Liver (tissue), 9 donors: Measurements from ENCODE around the gene SERINC1. TPM values are rescaled to one million over a fixed set of nuclear protein-coding genes. Genes with fewer than 3 reads are reported as not detected.

ENCODE experiments used
- DNase-seq: peaks from one replicate; pipeline ENCODE4 v3.0.0-alpha.2; 2017; ENCODE audit warnings: low spot score
- H3K27ac ChIP-seq, 2 donors: one replicate each; pipeline ENCODE4 v1.7.0; 2013; ENCODE audit warnings: inconsistent platforms in 2 of 2, low read length in 2 of 2, control low read depth in 1 of 2, low read depth in 1 of 2, mild to moderate bottlenecking in 1 of 2
- H3K27me3 ChIP-seq, 4 donors: one replicate each; pipeline versions ENCODE4 v1.6.1 to v1.7.0; 2013; ENCODE audit warnings: low read length in 3 of 4, inconsistent platforms in 1 of 4, mild to moderate bottlenecking in 1 of 4, moderate library complexity in 1 of 4; ENCODE audit not compliant: control insufficient read depth in 4 of 4, insufficient read depth in 4 of 4
- H3K36me3 ChIP-seq, 4 donors: one replicate each; pipeline versions ENCODE4 v1.6.1 to v1.7.0; 2013; ENCODE audit warnings: low read length in 3 of 4, mild to moderate bottlenecking in 3 of 4, low read depth in 1 of 4, moderate library complexity in 1 of 4; ENCODE audit not compliant: control insufficient read depth in 4 of 4, insufficient read depth in 3 of 4
- H3K4me1 ChIP-seq, 4 donors: one replicate each; pipeline versions ENCODE4 v1.6.1 to v1.7.0; 2013; ENCODE audit warnings: low read length in 3 of 4, mild to moderate bottlenecking in 3 of 4, moderate library complexity in 1 of 4; ENCODE audit not compliant: control insufficient read depth in 4 of 4, insufficient read depth in 4 of 4
- H3K4me3 ChIP-seq, 3 donors: one replicate each; pipeline versions ENCODE4 v1.6.1 to v1.7.0; 2013; ENCODE audit warnings: low read length in 3 of 3, control low read depth in 1 of 3, low read depth in 1 of 3, mild to moderate bottlenecking in 1 of 3
- H3K9ac ChIP-seq, 2 donors: one replicate each; pipeline ENCODE4 v1.7.0; 2013; ENCODE audit warnings: low read length in 2 of 2, mild to moderate bottlenecking in 2 of 2, moderate library complexity in 2 of 2, control low read depth in 1 of 2, low read depth in 1 of 2
- H3K9me3 ChIP-seq, 4 donors: one replicate each; pipeline versions ENCODE4 v1.6.1 to v1.7.0; 2013; ENCODE audit warnings: low read length in 3 of 4; ENCODE audit not compliant: control insufficient read depth in 4 of 4
- ATF3 ChIP-seq: IDR thresholded peaks from 2 replicates; pipeline ENCODE4 v1.6.1; 2016; ENCODE audit warnings: antibody characterized with exemption
- EGR1 ChIP-seq, 2 donors: IDR thresholded peaks; 2 replicates each; pipeline ENCODE4 v1.6.1; 2016 to 2018; ENCODE audit warnings: antibody characterized with exemption in 2 of 2, low read depth in 2 of 2
- FOXA1 ChIP-seq: IDR thresholded peaks from 2 replicates; pipeline ENCODE4 v1.6.1; 2016; ENCODE audit warnings: antibody characterized with exemption
- FOXA2 ChIP-seq: IDR thresholded peaks from 2 replicates; pipeline ENCODE4 v1.6.1; 2016; ENCODE audit warnings: antibody characterized with exemption
- GABPA ChIP-seq, 2 donors: IDR thresholded peaks in 1 of 2; conservative IDR thresholded peaks in 1 of 2; 2 replicates each; pipeline ENCODE4 v1.6.1; 2016; ENCODE audit warnings: antibody characterized with exemption in 2 of 2, mild to moderate bottlenecking in 1 of 2, moderate library complexity in 1 of 2
- HNF4A ChIP-seq, 2 donors: conservative IDR thresholded peaks; 2 replicates each; pipeline ENCODE4 v1.6.1; 2016; ENCODE audit warnings: antibody characterized with exemption in 2 of 2, mild to moderate bottlenecking in 2 of 2
- HNF4G ChIP-seq: IDR thresholded peaks from 2 replicates; pipeline ENCODE4 v1.6.1; 2016; ENCODE audit warnings: antibody characterized with exemption
- JUND ChIP-seq, 2 donors: IDR thresholded peaks; 2 replicates each; pipeline ENCODE4 v1.6.1; 2016; ENCODE audit warnings: antibody characterized with exemption in 2 of 2
- RAD21 ChIP-seq, 2 donors: IDR thresholded peaks; 2 replicates each; pipeline ENCODE4 v1.6.1; 2016; ENCODE audit warnings: antibody characterized with exemption in 2 of 2, mild to moderate bottlenecking in 2 of 2
- REST ChIP-seq: IDR thresholded peaks from 2 replicates; pipeline ENCODE4 v1.6.1; 2016; ENCODE audit warnings: antibody characterized with exemption, mild to moderate bottlenecking
- RXRA ChIP-seq, 2 donors: IDR thresholded peaks; 2 replicates each; pipeline ENCODE4 v1.6.1; 2017 to 2018; ENCODE audit warnings: antibody characterized with exemption in 2 of 2, mild to moderate bottlenecking in 1 of 2
- SP1 ChIP-seq: IDR thresholded peaks from 2 replicates; pipeline ENCODE4 v1.6.1; 2018; ENCODE audit warnings: antibody characterized with exemption, mild to moderate bottlenecking
- TAF1 ChIP-seq: conservative IDR thresholded peaks from 2 replicates; pipeline ENCODE4 v1.6.1; 2016; ENCODE audit warnings: antibody characterized with exemption, mild to moderate bottlenecking
- ZBTB33 ChIP-seq: IDR thresholded peaks from 2 replicates; pipeline ENCODE4 v1.6.1; 2016; ENCODE audit warnings: antibody characterized with exemption
- WGBS: extraction: QIAGEN DNeasy Blood & Tissue Kit; methylation state at CpG from one replicate; pipeline ENCODE4 v1.1.7; 2013; 5-methylcytosine and 5-hydroxymethylcytosine counted together
- polyA plus RNA-seq, 2 donors: library from polyadenylated mRNA; stranded (reverse) in 1 of 2; unstranded in 1 of 2; fragments of 200-250 nt in 1 of 2; fragments of >200 nt in 1 of 2; fragmentation: Nextera tagmentation in 1 of 2; extraction: Ambion mirVana in 1 of 2; gene quantifications; one replicate each; pipeline versions ENCODE4 v1.2.1 to v1.2.3, GENCODE V29; 2013 to 2015
- total RNA-seq, 2 donors: library from RNA; depleted of rRNA; stranded (reverse); fragments of >200 nt; gene quantifications; one replicate each; pipeline ENCODE4 v1.2.3, GENCODE V29; 2014
- donor health status: healthy.
- donor health status: healthy.
- donor health status: healthy.
- donor health status: healthy.
- donor health status: healthy.

Gene SERINC1
- total and polyA plus RNA-seq, 4 donors = 79.8 to 139 (median 113) TPM

- Histone ChIP-seq H3K27ac (no peak overlapping the region), H3K4me3 (no peak overlapping the region), H3K27me3 (no peaks in the 10 kb centered on the region), H3K4me1 (no peaks in the 10 kb centered on the region), H3K36me3 (peaks cover 2 to 28% (median 9%) of the 10 kb centered on the region in 4 donors), H3K9ac (no peak overlapping the region), H3K9me3 (no peaks in the 10 kb centered on the region)
- TF ChIP-seq REST (no peak), RAD21 (IDR thresholded peaks at IDR 0.05) (no peak), JUND (IDR thresholded peaks at IDR 0.05) (no peak), ATF3 (no peak), HNF4G (no peak), ZBTB33 (no peak), FOXA1 (no peak), TAF1 (no peak), FOXA2 (no peak), HNF4A (conservative IDR thresholded peaks at IDR 0.05) (no peak)
- DNase-seq = no peak
- WGBS = over 99% methylated on average over 2 of the region's 2 CpGs
Measured at GRCh38 chr6:122422003-122422402, 49.6 kb downstream of the SERINC1 start.

GRCh38 chr6:122416825-122417224 lies 54.8 kb downstream of the SERINC1 start:
- Histone ChIP-seq H3K27me3 (no peaks in the 10 kb centered on the region), H3K9me3 (no peaks in the 10 kb centered on the region), H3K9ac (no peak overlapping the region), H3K36me3 (peaks cover 0 to 7% (median 2%) of the 10 kb centered on the region in 4 donors), H3K27ac (no peak overlapping the region), H3K4me3 (no peak overlapping the region), H3K4me1 (no peaks in the 10 kb centered on the region)
- TF ChIP-seq HNF4G = no peak
- no peak for DNase-seq
- WGBS = 95% methylated on average over 1 of the region's 1 CpG

GRCh38 chr6:122412001-122412400 lies 59.6 kb downstream of the SERINC1 start:
- Histone ChIP-seq H3K36me3 (peaks cover 0 to 7% (median 0%) of the 10 kb centered on the region in 4 donors), H3K4me3 (no peak overlapping the region), H3K9me3 (no peaks in the 10 kb centered on the region)

More at GRCh38 chr6:122412001-122412400, 59.6 kb downstream of the SERINC1 start:
- TF ChIP-seq FOXA2 = no peak
- no peak for TF ChIP-seq EGR1 (IDR thresholded peaks at IDR 0.05; ENCODE audit: low read depth in 2 of 2)
- no peak for TF ChIP-seq RXRA (IDR thresholded peaks at IDR 0.05)
- TF ChIP-seq ATF3 = no peak
- no peak for TF ChIP-seq FOXA1
- no peak for TF ChIP-seq JUND (IDR thresholded peaks at IDR 0.05)
- no peak for TF ChIP-seq SP1
- no peak for TF ChIP-seq GABPA (IDR thresholded peaks at IDR 0.05 in 1 of 2, conservative IDR thresholded peaks at IDR 0.05 in 1 of 2)
- TF ChIP-seq HNF4A (conservative IDR thresholded peaks at IDR 0.05) = no peak
- H3K4me1 ChIP-seq = peaks cover 0 to 4% (median 0%) of the 10 kb centered on the region in 4 donors
- H3K27me3 ChIP-seq = no peaks in the 10 kb centered on the region
- H3K27ac ChIP-seq = no peak overlapping the region
- H3K9ac ChIP-seq = no peak overlapping the region
- no peak for DNase-seq
